COLO668 (cell line): Measurements from ENCODE around the gene TMPRSS5.
"Not testable (repeated sequence)": the region's sequence is repeated elsewhere in the genome, so short reads cannot be mapped to it uniquely, and the experiment has no call there.

Experiments used
- DNase-seq: peaks from one replicate; lab custom pipeline; 2025; ENCODE audit not compliant: unreplicated experiment; lab: John Stamatoyannopoulos, UW

The TMPRSS5 gene

DNA sequence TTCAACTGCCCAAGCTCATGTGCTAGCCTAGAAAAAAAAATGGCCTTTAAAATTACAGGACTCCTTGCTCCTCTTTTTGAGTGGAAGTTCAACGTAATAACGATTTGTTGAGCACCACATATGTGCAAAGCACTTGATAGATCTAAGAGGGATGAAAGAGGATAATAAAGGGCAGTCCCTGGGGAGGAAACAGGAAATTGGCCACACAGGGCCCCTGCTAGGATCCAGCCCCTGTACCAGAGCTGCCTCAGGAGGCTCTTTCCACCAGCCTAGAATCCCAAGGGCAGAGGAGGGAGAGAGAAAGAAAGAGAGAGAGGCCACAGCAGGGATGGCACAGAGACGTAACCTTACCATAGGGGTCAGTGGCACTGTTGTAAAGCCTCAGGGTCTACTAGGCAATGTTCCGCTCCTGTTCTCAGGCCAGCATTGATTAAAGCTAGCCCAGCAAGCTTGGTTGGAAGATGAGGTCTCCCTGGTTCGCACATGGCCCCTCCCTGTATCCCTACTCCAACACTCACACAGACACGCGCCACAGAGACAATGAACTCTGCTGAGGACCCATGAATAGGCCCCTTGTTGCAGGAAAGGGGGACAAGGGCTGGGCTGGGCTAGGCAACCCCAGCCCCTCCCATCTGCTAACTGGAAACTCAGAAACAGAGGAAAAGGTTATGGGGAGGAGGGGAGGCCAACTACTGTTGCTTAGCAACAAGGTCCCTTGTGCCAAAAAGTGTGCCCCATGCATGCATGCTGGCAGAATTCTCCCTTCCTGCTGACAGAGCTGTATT is at the start of gene TMPRSS5:
Gene TMPRSS5, minus strand, starts transcription at position 438 of the 785 bp plus-strand sequence. Its CDS starts 84 bp downstream, at position 354.
- no peak for DNase-seq

DNA sequence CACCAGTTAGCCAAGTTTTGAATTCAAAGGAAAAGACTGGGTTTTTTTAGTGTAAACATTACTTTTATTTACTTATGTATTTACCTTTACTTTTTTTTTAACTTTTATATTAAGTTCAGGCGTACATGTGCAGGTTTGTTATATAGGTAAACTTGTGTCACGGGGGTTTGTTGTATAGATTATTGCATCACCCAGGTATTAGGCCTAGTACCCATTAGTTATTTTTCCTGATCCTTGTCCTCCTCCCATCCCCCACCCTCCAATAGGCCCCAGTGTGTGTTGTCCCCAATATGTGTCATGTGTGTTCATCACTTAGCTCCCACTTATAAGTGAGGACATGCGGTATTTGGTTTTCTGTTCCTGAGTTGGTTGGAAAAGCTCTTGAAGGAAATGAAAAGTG is 46.8 kb upstream of the TMPRSS5 start:
- no peak for DNase-seq

- DNase-seq, result no peak
Observed at GRCh38 chr11:113736323-113736722, 30.2 kb upstream of the TMPRSS5 start.

DNA sequence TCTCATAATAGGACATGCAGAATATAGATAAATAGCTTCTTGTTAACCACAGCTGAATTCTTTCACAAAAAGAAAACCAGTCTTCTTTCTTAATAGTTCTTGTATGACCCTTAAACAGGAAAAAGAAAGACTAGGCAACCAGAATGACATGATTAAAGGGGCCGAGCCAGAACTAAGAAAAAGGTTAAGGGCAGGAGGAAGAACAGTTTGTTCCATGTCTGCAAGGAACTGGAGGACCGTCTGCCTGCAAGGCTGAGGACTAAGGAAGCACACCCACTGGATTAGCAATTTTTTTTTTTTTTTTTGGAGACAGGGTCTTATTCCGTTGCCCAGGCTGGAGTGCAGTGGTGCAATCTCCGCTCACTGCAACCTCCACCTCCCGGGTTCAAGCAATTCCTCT is 26.0 kb upstream of the TMPRSS5 start:
- DNase-seq, result no peak

- peak; percentile 32 for DNase-seq
Observed at GRCh38 chr11:113730887-113731726, 25.0 kb upstream of the TMPRSS5 start.

DNA sequence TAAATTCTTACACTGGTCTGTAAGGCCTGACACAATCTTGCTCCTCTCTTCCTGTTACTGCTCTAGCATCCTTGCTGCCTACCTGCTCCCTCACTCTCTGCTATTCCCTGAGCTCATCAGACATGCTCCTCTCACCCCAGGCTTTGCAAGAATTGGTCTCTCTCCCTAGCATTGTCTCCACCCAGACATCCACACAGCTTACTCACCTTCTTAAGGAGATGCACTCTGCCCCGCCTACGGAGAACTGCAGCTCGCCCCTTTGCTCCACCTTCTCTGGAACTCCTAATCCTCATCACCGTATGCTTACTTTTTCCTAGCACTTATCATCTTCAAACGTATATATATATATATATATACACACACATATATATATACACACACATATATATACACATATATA is 23.3 kb upstream of the TMPRSS5 start:
- no peak for DNase-seq

DNA sequence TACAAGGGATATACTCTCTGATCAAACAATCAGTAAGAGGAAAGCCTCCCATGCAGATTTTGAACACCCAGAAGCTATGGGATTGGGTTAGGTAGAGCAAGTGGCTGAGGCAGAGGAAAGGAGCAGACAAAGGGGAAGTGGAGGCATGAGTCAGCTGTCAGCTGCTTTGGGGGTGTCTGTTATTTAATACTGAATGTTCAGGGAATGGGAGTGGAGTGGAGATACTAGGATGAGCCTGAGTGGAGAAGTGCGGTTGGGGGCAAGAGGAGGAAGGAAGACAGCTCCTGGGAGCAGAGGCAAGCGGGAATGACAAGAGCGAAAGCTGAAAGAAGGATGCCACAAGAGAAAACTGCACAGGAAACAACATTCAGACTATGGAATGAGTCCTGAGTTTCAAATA is 22.7 kb upstream of the TMPRSS5 start:
- DNase-seq, result no peak

DNA sequence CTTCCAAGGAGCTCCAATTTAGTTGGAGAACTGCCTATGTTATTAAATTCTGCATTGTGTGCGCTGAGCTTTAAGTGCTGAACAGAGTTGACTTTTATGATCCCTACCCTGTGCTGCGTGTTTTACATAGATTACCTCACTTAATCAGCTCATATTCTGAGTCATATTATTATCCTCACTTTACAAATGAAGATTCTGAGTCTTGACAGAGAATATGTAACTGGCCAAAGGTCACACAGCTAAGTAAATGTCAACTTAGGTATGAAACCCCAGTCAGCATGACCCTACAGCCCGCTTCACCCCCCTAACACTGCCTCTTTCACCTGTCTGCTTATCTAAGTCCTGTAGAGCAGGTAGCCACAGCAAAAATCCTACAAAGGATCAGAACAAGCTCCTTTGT is 19.8 kb upstream of the TMPRSS5 start:
- DNase-seq, result no peak

- DNase-seq, result no peak
Observed at GRCh38 chr11:113725407-113725806, 19.3 kb upstream of the TMPRSS5 start.

GRCh38 chr11:113724778-113725177 is 18.7 kb upstream of the TMPRSS5 start:
- DNase-seq, result no peak

GRCh38 chr11:113723787-113724186 is 17.7 kb upstream of the TMPRSS5 start:
- peak; percentile 16 for DNase-seq

GRCh38 chr11:113722934-113723333 is 16.8 kb upstream of the TMPRSS5 start:
- no peak for DNase-seq

GRCh38 chr11:113722221-113722620 is 16.1 kb upstream of the TMPRSS5 start:
- no peak for DNase-seq

GRCh38 chr11:113721462-113722066 is 15.5 kb upstream of the TMPRSS5 start:
- no peak for DNase-seq

- DNase-seq, result not testable (repeated sequence)
Observed at GRCh38 chr11:113720478-113720877, 14.4 kb upstream of the TMPRSS5 start.

DNA sequence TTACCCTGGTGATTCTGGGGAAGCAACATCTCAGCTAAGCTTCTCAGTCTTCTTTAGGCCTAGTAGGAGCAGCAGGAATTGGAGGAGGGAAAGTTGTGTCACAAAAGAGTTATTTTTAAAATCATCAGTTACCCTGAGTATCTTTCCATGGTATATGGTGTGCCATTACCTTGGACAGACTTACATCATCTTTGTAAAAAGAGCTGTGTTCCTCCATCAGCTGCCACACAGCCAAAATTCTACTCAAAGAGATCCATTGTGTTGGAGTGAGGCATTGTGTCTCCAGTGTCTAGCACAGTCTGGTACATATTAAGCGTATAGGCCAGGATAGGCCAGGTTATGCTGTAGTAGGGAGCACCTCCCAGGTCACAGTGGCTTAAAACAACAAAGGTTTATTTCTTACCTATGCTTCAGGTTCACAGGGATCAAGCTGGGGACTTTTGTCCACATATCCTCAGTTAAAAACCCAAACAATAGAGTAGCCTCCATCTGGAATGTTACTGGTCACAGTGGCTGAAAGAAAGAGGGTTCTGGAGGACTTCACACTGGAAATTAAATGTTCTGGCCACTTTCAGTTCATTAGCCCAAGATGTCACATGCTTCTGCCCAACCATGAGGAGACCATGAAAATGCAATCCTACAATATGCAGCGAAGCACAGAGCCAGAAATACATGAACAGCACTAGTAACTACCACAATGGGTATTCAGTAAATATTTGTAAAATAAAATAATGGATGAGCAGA is 9.9 kb upstream of the TMPRSS5 start:
- no peak for DNase-seq

DNA sequence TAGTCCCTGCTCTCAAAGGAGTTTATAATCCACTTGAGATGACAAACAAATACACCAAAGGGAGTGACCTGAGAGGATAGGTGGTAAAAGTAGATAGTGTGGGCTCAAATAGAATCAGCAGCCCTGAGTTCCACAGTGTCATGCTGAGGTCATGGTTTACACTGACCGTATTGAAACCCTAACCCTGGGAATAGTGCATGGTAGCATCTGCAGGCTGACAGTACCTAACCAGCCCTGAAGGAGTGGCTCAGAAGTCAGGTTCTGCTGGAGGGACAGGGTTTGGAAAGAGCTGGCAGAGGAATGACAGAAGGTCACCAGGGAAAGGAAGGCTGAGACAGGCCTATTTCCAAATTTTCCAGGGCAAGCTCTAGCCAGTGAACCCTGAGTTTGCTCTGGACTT is 9.2 kb upstream of the TMPRSS5 start:
- no peak for DNase-seq

DNA sequence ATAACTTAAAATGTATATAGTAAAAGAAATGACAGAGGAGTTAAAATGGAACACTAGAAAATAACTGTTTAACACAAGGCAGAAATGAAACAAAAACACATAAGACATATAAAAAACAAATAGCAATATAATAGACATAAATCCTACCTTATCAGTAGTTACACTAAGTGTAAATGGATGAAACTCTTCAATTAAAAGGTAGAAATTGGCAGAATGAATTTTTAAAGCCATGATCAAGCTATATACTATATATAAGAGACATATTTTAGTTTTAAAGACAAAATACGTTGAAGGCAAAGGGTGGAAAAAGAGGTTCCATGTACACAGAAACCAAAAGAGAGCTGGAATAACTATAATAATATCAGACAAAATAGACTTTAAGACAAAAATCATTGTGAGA is 4.9 kb upstream of the TMPRSS5 start:
- no peak for DNase-seq

DNA sequence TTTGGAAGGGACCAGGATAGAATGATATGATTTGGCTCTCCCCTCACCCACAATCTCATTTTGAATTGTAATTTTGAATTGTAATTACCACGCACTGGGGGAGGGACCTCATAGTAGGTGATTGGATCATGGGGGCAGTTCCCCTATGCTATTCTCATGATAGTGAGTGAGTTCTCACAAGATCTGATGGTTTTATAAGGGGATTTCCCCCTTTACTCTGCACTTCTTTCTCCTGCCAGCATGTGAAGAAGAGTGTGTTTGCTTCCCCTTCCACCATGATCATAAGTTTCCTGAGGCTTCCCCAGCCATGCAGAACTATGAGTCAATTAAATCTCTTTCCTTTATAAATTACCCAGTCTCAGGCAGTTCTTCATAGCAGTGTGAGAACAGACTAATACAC is 2.6 kb downstream of the TMPRSS5 start:
- not testable (repeated sequence) for DNase-seq

DNA sequence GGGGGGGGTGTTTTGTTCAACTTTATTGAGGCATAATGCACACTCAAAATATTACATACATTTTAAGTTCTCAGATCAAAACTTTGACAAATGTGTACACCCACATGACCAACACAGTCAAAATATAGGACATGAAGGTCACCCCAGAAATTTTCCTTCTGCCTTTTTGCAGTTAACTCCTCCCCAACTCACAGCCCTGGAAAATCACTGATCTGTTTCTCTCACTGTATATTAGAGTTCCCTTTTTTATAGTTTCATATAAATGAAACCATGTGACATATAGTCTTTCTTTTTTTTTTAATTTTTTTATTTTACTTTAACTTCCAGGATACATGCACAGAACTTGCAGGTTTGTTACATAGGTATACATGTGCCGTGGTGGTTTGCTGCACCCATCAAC is 4.6 kb downstream of the TMPRSS5 start:
- DNase-seq, result no peak

DNA sequence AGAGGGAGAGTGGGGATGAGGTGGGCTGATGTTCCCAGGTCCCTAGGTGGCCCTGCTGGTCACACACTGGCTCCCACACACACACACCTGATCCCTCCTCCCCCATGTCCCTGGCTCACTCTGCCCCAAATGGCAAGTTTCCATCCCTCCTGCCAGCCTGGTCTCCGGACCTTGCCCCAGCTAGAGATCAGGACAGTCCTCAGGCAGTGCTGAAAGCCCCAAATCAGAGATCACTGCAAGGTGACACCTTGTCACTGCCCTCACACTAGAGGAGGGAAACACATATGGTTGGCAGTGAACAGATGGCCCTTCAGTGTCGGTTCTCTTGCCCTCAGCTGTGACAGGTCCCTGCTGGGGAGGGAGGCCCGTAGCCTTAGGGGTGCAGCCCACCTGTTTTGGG is 7.6 kb downstream of the TMPRSS5 start:
- no peak for DNase-seq
